ENCODE measurements around the gene KLF6. TPM values are rescaled to one million over a fixed set of nuclear protein-coding genes. Genes with fewer than 3 reads are reported as not detected.

Gene KLF6
- 100 to 1,000 TPM in 1 of 3 donors, 10 to 100 TPM in 2; 66.9 to 325 (median 73.8) TPM for polyA plus RNA-seq

DNA sequence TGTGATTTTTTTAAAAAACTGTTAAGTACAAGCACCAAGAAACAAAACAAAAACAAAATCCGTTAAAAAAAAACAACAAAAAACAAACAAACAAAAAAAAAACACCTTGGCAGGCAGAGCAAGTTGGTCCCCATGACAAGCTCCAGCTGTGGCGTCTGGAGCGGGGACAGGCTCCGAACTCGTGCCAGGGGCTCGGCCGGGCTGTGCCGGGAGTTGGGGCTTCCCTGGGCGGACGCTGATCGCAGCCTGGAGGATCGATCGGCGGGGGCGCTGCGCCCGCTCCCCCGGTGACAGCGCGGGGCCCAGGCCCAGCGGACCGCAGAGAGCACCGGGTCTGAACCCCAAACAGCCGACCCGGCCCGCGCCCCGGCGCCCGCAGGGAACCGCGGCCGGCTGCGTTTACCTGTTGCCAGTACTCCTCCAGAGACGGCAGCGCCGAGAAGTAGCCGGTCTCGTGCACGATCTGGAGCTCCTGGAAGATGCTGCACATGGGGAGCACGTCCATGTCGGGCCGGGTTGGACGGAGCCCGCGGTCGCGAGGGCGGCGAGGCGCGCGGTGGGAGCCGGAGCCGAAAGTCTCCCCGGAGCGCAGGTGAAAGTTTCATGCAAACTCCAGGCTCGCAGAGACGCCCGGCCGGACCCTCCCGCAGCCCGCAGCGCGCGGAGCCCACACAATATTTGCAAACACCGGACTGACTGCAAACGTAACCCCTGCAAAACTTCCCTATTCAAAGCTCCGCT, at the start of gene KLF6:
KLF6 (minus strand) TSS at position 700 of the 741 bp plus-strand sequence; CDS start at position 505, 195 bp downstream.
- 0% methylated on average over 62 to 69 of the region's 69 CpGs for WGBS, 3 donors

DNA sequence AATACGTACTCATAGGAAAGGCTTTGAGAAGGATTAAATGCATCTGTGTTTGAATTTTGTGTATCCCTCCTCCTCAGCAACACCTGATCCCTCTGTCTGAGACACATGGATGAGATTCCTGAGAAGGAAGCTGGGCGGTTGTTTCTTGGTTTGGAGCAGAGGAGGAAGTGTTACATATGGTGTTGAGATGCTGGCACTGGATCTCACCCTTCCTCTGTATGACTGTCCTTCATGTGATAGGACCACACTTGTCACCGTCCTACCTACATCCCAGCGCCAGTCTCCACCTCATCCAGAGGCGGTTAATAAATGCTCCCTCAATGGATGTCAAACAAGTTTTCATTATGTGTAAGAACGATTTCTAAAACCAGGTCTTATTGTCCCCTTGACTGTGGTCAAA, 49.4 kb upstream of the KLF6 start:
- WGBS, 3 donors = 92 to 97% (median 94%) methylated on average over 6 of the region's 6 CpGs
- no peak overlapping the region for H3K27ac ChIP-seq (ENCODE audit: low read depth, low read length)

More for the DNA sequence above, at the start of gene KLF6:
- peak within 1 kb of the TSS; percentile 100 for H3K27ac ChIP-seq (ENCODE audit: low read depth, low read length)

DNA sequence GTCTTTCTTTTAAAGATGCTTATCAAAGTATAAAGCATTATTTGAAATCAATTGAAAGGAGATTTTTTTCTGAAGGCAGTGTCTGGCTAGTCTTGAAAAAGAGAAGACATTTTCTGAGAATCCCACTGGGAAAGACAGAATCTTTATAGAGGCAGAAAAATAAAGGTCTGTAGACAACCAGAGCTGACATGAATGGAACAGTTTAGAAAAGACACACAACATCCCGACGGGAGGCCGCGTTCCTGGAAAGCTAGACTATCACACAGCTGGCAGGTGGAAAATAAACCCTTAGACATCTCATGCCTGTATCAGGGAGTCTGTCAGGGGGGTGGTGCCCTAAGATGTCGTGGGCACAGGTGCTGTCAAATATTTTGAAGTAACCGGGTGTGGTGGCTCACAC, 48.0 kb upstream of the KLF6 start:
- H3K27ac ChIP-seq (ENCODE audit: low read depth, low read length) = no peak overlapping the region
- 88 to 95% (median 95%) methylated on average over 6 of the region's 6 CpGs for WGBS, 3 donors

DNA sequence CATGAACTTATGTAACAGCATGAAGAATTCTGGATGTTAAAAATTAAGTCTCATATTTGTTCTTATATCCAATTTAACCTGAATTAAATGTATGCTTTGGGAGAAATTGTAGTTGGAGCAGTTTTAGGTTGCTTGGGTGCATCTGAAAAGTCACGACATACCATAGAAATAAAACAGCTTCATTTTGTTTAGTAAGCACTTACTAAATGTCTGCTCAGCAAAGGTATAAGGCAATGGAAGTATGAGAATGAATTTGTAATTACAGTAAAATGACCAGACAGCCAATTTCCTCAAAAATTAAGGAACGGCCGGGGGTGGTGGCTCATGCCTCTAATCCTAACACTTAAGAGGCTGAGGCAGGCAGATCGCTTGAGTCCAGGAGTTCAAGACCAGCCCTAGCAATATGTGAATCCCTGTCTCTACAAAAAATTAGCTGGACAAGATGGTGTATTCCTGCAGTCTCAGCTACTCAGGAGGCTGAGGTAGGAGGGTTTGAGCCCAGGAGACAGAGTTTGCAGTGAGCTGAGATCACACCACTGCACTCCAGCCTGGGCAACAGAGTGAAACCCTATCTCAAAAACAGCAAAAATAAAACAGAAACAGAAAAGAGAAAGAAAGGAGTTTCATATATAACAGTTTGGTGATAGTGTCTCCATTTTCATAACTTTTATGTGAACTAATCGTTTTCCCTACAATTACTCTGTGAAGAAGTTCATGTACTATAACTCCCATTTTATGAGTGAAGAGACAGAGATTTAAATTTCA, 47.2 kb upstream of the KLF6 start:
- 85 to 88% (median 88%) methylated on average over 5 of the region's 5 CpGs for WGBS, 3 donors
- no peak overlapping the region for H3K27ac ChIP-seq (ENCODE audit: low read depth, low read length)

DNA sequence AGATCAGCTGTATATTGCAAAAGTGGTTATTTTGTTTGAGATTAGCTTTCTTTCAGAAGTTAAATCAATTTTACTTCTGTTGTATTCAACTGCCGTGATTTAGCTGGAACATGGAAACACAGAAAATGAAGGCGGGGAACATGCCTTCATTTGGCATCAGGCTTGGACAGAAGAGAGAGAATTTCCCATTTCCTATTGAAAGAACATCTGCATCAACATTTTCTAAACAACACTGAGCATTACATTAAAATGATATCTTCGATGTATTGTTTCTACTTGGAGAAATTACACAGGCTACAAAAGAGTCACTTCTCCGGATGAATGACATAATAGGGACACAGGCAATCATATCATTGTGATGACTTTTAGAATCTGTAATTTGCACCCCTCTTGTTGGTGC, 46.6 kb upstream of the KLF6 start:
- WGBS, 3 donors = 79 to 89% (median 80%) methylated on average over 4 of the region's 4 CpGs
- H3K27ac ChIP-seq (ENCODE audit: low read depth, low read length) = no peak overlapping the region

DNA sequence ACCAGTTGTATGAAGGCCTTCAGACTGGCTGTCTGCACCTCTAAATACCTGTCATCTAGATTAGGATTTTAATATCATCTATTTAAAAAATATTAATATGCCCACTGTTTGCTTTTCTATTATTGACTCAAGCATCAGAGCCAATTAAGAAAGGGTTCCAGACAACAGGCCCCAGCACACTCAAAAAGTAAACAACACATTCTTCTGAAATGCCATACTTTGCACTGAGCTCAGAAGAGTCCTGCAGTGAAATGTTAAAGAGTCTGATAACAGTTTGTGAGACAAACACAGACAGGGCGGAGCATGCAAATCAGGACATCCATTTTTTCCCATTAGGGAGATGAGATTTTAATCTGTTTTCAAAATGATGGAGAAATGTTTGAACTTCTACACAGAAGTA, 45.9 kb upstream of the KLF6 start:
- H3K27ac ChIP-seq (ENCODE audit: low read depth, low read length) = no peak overlapping the region
- WGBS, 3 donors = 81 to 96% (median 93%) methylated on average over 1 of the region's 1 CpG

DNA sequence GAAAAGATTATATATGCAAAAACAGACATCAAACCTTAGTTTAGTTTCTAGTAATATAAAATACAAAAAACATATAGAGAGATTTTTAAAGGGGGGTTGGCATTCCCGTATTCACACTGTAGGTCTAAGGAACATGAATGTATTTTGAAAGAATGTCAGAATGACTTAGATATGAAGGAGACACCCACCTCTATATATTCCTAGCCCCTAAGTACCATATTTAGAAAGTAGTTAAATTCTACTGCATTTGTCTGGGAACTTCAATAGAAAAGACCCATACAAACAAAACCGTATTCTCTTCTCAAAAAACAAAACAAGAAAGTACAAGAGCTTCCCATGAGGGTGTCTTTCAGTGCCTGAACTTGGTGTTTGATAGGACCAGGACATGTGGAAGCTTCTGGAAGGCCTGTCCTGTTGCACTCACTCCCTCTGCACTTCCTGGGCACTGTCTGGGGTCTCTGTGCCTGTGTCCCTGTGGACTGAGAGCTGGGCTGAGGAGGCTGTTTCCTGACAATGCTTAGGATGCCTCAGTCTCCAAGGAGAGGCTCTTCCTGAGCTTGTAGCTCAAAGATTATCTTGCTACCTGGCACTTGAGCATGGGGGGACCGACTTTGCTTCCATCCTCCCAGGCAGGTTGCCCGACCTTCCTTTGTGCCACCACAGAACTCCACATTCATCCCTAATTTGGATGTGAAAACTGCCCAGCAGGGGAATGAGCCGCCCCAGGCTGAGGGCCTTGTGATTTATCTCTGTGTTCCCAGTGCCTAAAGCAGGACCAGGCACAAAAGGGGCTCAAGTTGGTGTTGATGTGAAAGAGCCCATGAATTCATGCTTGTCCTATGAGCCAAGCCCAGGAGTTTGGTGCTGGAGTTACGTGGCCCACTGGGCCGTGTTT, 44.4 kb upstream of the KLF6 start:
- no peak overlapping the region for H3K27ac ChIP-seq (ENCODE audit: low read depth, low read length)
- 72 to 82% (median 77%) methylated on average over 7 of the region's 7 CpGs for WGBS, 3 donors

DNA sequence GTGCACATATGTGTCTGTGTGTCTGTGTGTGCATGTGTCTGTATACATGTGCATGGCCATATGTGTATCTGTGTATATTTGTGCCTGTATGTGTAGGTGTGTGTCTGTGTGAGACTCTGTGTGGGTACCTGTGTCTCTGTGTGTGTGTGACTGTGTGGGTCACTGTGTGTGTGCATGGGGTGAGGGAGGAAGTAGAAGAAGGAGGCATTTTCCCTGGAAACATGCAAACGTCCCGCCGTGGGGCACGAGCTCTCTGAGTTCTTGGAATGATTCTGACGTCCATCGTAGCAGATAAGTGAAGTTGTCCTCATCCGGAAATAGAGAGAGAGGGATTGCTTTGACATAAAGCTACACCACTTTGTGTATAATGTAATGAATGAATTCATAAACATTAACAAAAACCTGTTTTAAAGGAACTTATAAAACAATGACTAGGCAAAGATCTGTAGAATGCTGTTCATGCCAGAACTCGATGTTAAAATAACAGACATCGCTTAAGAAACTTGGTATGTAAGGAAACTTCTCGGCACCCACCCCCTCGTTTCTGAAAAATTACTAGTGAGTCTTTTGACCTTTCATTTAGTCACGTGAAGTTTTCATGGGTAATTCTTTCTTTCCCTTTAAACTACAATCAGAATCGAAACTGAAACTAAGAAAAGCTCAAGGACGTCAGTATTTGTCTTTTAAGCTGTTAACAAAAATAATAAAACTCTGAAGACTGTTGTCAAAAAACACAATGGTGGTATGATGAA, 43.6 kb upstream of the KLF6 start:
- 7 to 13% (median 9%) methylated on average over 14 of the region's 14 CpGs for WGBS, 3 donors
- no peak overlapping the region for H3K27ac ChIP-seq (ENCODE audit: low read depth, low read length)

DNA sequence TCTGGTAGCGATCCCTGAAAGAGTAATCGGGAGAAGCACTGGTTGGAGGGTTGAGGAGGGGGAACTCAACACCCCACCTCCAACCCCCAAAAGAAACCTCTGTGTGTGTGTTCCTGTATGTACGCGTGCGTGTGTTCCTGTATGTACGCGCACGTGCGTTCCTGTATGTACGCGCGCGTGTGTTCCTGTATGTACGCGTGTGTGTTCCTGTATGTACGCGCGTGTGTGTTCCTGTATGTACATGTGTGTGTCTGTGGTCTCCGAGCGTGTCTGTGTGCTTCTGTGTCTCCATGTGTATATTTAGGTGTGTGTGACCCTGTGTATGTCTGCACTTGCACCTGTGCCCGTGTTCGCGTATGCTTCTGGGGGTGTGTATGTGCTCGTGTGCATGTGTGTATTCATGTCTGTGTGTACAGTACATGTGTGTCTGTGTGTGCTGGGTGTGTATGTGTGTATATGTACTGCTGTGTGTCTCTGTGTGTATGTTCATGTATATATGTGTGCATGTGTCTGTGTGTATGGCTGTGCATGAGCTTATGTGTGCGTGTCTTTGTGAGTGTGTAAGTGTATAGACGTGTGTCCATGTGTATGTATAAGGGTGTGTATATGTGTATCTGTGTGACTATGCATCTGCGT, 42.9 kb upstream of the KLF6 start:
- WGBS, 3 donors = 94 to 97% (median 97%) methylated on average over 27 of the region's 27 CpGs
- H3K27ac ChIP-seq (ENCODE audit: low read depth, low read length) = no peak overlapping the region

DNA sequence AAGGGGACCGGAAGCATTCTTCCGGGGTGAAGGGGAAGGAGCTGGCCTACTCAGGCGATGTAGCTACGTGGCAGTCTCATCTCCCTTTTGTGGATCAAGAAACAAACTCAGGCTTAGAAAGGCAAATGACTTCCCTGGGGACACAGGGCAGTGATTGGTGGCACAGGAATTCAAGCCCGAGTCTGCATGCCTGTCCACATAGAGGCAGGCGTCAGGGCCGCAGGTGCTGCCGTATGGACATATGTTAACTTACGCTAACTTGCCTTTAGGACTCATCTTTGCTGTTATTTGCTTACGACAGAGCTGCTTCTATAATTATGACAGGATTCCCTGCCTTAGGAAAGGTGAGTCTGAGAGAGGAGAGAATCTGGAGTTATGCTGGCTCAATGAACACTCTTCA, 42.3 kb upstream of the KLF6 start:
- WGBS, 3 donors = 96 to 98% (median 96%) methylated on average over 10 of the region's 10 CpGs
- H3K27ac ChIP-seq (ENCODE audit: low read depth, low read length) = no peak overlapping the region

DNA sequence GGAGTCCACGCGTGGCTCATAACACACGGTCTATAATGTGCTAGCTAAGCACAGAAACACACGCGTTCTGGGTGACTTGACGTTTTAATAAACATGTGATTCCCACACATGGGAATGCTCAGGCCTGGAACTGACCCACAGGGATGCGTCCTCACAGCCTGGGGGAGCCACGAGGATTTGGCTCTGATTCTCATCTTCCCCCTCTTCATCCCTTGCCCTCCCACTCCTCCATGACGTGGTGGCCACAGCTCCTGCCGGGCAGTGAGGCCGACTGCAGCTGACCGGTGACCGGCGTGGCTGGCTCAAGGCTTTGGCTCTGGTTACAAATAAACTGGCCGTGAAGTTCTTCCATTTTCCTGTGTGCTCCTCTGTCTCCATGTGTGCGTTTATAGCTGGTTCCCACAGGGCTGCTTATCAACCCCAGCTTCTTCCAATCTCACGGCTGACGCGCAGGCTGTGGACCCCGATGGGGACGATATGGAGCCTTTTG, 40.9 kb upstream of the KLF6 start:
- 83 to 90% (median 90%) methylated on average over 21 of the region's 21 CpGs for WGBS, 3 donors
- no peak overlapping the region for H3K27ac ChIP-seq (ENCODE audit: low read depth, low read length)

DNA sequence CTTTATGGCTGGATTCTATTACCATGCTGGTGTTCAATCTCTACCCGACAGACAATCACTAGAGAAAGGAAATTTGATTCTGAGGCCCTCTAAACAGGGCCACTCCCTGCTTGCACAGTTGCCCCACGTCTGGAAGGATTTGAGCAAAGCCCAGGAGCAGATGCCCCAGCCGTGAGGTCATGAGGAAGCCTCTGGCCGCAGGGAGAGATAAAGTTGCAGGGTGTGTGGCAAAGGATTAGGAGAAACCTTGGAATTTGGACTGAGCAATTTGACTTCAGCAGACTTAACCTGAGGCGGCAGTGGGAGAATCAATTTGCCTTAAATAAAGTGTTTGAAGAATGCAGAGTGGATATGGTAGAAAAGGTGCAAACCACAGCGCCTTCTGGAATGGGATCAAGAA, 40.2 kb upstream of the KLF6 start:
- no peak overlapping the region for H3K27ac ChIP-seq (ENCODE audit: low read depth, low read length)
- 64 to 73% (median 72%) methylated on average over 6 of the region's 6 CpGs for WGBS, 3 donors

DNA sequence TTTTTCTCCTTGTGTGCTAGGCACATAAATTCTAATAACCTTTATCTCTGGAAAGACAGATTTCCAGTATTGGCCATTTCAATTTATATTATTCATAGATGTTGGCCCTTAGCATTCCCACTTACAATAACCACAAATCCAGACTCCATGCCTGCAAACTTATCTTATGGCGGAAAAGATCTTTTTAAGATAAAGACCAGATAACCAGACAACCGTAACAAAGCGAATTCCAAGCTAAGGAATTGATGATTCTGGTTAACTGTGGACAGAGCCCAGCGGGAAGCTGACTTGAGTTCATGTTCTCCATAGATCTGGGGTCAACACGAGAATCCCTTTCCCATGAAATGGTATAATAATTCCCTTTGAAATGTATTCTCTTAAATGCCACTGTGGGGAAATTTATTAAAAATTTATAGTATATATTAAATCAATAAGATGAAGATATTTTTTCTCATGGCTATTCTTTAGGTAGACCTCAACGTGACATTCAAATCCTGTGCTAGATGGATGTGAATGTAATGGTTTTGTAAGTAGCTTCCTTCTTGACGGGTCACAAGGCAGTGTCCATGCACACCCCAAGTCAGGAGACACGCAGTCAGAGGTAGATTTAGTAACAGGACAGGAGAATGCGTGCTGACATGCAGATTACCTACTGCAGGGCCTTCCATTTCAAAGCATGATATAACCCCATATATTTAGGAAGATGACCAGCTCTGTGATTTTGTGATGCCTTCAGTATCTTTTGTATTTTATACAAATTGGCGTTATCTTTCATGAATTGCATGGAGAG, 37.7 kb upstream of the KLF6 start:
- no peak overlapping the region for H3K27ac ChIP-seq (ENCODE audit: low read depth, low read length)
- 91 to 97% (median 96%) methylated on average over 10 of the region's 10 CpGs for WGBS, 3 donors

DNA sequence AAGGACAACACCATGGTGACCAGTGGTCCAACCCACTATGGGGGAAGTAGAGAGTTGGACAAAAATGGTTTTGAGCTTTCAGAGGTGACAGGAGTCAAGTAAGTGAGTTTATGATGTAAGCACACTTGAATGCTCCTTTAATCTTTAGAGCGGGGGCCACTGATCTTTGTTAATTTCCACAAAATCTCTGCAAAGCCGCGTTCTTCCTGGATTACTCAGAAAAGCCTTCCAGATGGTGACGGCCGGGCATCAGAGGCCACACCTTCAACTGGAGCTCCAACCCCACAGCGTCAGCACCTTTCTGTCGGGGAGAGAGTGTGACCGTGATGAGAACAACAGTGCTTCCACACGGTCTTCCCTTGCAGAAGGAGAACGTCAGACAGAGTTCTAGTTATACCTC, 35.2 kb upstream of the KLF6 start:
- 87 to 92% (median 90%) methylated on average over 10 of the region's 10 CpGs for WGBS, 3 donors
- no peak overlapping the region for H3K27ac ChIP-seq (ENCODE audit: low read depth, low read length)

DNA sequence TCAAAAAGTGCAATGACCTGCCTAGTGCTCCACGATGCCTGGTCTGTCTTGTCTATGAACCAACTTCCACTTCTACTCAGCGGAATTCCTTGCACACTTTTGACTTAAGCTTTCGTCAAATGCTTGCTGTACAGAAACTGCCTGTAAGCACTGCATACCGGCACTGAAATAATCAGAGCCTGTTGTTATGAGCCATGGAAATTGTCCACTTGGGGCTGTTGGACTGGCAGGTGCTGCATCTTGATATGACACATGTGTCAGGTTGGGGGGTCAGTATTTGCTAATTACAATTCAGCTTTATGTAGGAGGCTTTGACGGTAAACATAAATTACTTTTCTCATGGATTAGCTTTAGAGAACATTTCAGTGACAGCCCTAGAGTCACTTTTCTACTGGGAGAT, 32.0 kb upstream of the KLF6 start:
- WGBS, 3 donors = 82 to 94% (median 94%) methylated on average over 5 of the region's 5 CpGs

DNA sequence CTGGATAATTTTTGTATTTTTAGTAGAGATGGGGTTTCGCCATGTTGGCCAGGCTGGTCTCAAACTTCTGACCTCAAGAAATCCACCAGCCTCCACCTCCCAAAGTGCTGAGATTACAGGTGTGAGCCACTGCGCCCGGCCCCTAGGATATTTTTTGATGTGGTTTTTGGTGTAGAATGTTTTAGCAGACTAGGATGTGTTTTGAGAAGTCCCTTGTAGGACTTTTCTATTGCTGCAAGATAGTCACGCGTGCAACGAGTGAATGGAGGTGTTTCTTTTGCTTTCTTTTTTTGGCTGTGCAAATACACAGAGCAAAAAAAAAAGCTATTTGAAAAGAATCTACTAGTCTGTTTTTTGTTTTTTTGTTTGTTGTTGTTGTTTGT, 29.8 kb upstream of the KLF6 start:
- no peak overlapping the region for H3K27ac ChIP-seq (ENCODE audit: low read depth, low read length)
- WGBS, 3 donors = 92 to 97% (median 96%) methylated on average over 6 of the region's 6 CpGs

More for the DNA sequence above, 32.0 kb upstream of the KLF6 start:
- H3K27ac ChIP-seq (ENCODE audit: low read depth, low read length) = no peak overlapping the region
